Stimulated activated CD4-positive, alpha-beta T cell treated with anti-CD3 and anti-CD28 coated beads, Interleukin-12 subunit alpha, Interleukin-12 subunit beta, amount 100 ng/mL, for 4 hours (primary cell): ENCODE measurements around the gene YEATS2.
"Not testable (repeated sequence)": the region's sequence is repeated elsewhere in the genome, so short reads cannot be mapped to it uniquely, and the experiment has no call there.

Source experiments
- DNase-seq: peaks from one replicate; pipeline ENCODE4 v3.0.0-alpha.2; 2020

Gene YEATS2

GRCh38 chr3:183779896-183780465, 82.4 kb downstream of the YEATS2 start:
- no peak for DNase-seq

- DNase-seq, result no peak
These were observed 83.6 kb downstream of the YEATS2 start for GRCh38 chr3:183781246-183781645.

- no peak for DNase-seq
These were observed 85.1 kb downstream of the YEATS2 start for GRCh38 chr3:183782576-183783276.

GRCh38 chr3:183784503-183784902, 86.9 kb downstream of the YEATS2 start:
- not testable (repeated sequence) for DNase-seq

GRCh38 chr3:183789826-183790225, 92.2 kb downstream of the YEATS2 start:
- no peak for DNase-seq

- no peak for DNase-seq
These were observed 93.1 kb downstream of the YEATS2 start for GRCh38 chr3:183790700-183791099.

- DNase-seq, result no peak
These were observed 95.4 kb downstream of the YEATS2 start for GRCh38 chr3:183792976-183793375.

- DNase-seq, result no peak
These were observed 96.9 kb downstream of the YEATS2 start for GRCh38 chr3:183794452-183794851.

GRCh38 chr3:183796372-183796771, 98.8 kb downstream of the YEATS2 start:
- DNase-seq, result no peak

GRCh38 chr3:183797996-183798395, 100.4 kb downstream of the YEATS2 start:
- no peak for DNase-seq

- DNase-seq, result no peak
These were observed 101.9 kb downstream of the YEATS2 start for GRCh38 chr3:183799461-183799860.

GRCh38 chr3:183800243-183800863, 102.8 kb downstream of the YEATS2 start:
- DNase-seq, result no peak

- DNase-seq, result no peak
These were observed 104.0 kb downstream of the YEATS2 start for GRCh38 chr3:183801601-183802000.

- DNase-seq, result no peak
These were observed 105.4 kb downstream of the YEATS2 start for GRCh38 chr3:183802989-183803388.

- no peak for DNase-seq
These were observed 109.7 kb downstream of the YEATS2 start for GRCh38 chr3:183807209-183807728.

- no peak for DNase-seq
These were observed 110.3 kb downstream of the YEATS2 start for GRCh38 chr3:183807881-183808280.

GRCh38 chr3:183808355-183808754, 110.8 kb downstream of the YEATS2 start:
- no peak for DNase-seq

GRCh38 chr3:183809270-183809669, 111.7 kb downstream of the YEATS2 start:
- DNase-seq, result no peak

- DNase-seq, result no peak
These were observed 113.3 kb downstream of the YEATS2 start for GRCh38 chr3:183810643-183811594.

- DNase-seq, result no peak
These were observed 114.0 kb downstream of the YEATS2 start for GRCh38 chr3:183811638-183812037.

GRCh38 chr3:183812761-183813445, 115.3 kb downstream of the YEATS2 start:
- no peak for DNase-seq

GRCh38 chr3:183814240-183814639, 116.6 kb downstream of the YEATS2 start:
- DNase-seq, result no peak
